Psoas muscle (tissue), 8 donors: ENCODE data around the gene DCTN5. TPM values are rescaled to one million over a fixed set of nuclear protein-coding genes. Genes with fewer than 3 reads are reported as not detected.
"Not testable (repeated sequence)": the region's sequence is repeated elsewhere in the genome, so short reads cannot be mapped to it uniquely, and the experiment has no call there.

Experiments used
- ATAC-seq, 4 donors: fragments of 200-7000 bp; cut with Tn5 transposase; one replicate each; pipeline ENCODE4 v1.9.1; 2020; ENCODE audit warnings: moderate library complexity in 3 of 4, mild to moderate bottlenecking in 2 of 4
- DNase-seq, 2 donors: peaks; one replicate each; pipeline ENCODE4 v3.0.0-alpha.2; 2020
- H3K27ac ChIP-seq: fragments of 200-600 bp; one replicate; pipeline ENCODE4 v1.8.0; 2022
- H3K27me3 ChIP-seq, 3 donors: fragments of 200-600 bp in 1 of 3; one replicate each; pipeline versions ENCODE4 v1.6.1 to v1.8.0; 2013 to 2022; ENCODE audit warnings: low read length in 2 of 3, mild to moderate bottlenecking in 2 of 3, moderate library complexity in 1 of 3; ENCODE audit not compliant: insufficient read depth in 3 of 3
- H3K36me3 ChIP-seq, 2 donors: fragments of 200-600 bp in 1 of 2; one replicate each; pipeline versions ENCODE4 v1.6.1 to v1.8.0; 2013 to 2022; ENCODE audit warnings: low read depth in 1 of 2, mild to moderate bottlenecking in 1 of 2, moderate library complexity in 1 of 2; ENCODE audit not compliant: insufficient read depth in 1 of 2
- H3K4me1 ChIP-seq: fragments of 200-600 bp; one replicate; pipeline ENCODE4 v1.8.0; 2022
- H3K4me3 ChIP-seq: fragments of 200-600 bp; one replicate; pipeline ENCODE4 v1.8.0; 2022; ENCODE audit warnings: mild to moderate bottlenecking
- H3K9me3 ChIP-seq: fragments of 200-600 bp; one replicate; pipeline ENCODE4 v1.8.0; 2022
- WGBS, 3 donors: extraction: QIAGEN DNeasy Blood & Tissue Kit; methylation state at CpG; one replicate each; pipeline versions ENCODE4 v1.1.6 to v1.1.7; 2013; 5-methylcytosine and 5-hydroxymethylcytosine counted together
- intact Hi-C, 2 donors: fragments of 100-400 bp; cut with DNase I; formaldehyde crosslinking; loops; one replicate each; pipeline versions ENCODE4 v1.11.0 to v1.14.2; 2022
- polyA plus RNA-seq, 3 donors: library from polyadenylated mRNA; stranded (reverse); fragments of 200-250 nt; gene quantifications; one replicate each; pipeline ENCODE4 v1.2.3, GENCODE V29; 2013
- total RNA-seq, 4 donors: library from RNA; stranded (reverse); fragmentation: NEBNext Ultra II Directional in 2 of 4; extraction: Animal tissue kit (Norgen Biotek cat#: 25700) in 2 of 4; gene quantifications; one replicate each; pipeline versions ENCODE4 v1.2.1 to v1.2.4, GENCODE V29; 2021 to 2023
- TF ChIP-seq, protein P1 (sequence below): fragments of 200-600 bp; IDR thresholded peaks from one replicate; pipeline ENCODE4 v1.8.0; 2022; ENCODE audit warnings: antibody characterized with exemption
- donor health status: healthy with polysubstance abuse.
- donor health status: DM: no; HTN: no; CAD: no; lungs with moderate emphysema.
- donor health status: Bipolar disorder and iron deficiency.
- donor health status: healthy.
- donor health status: DM: yes; HTN: yes; CAD: no.
- donor health status: DM: no; HTN: no; CAD: no.
- donor health status: DM: no; HTN: no; CAD: no.
- donor health status: DM: yes; HTN: yes; CAD: no.

DCTN5 gene
- total and polyA plus RNA-seq, 7 donors = 17.1 to 47.4 (median 33.2) TPM

DNA sequence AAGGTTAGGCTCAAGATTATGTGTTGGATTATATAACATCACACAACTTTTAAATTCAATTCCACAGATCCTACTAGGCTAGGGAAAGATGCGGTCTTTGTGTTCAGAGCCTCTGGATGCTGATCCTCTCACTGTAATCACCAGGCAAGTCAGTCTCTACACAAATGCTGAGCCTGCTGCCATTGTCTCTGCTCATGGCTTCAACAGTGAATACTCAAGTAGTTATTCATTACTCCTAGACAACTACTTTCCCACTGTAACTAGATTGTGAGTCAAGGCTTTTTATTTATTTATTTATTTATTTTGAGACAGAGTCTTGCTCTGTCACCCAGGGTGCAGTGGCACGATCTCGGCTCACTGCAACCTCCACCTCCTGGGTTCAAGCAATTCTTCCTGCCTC lies 29.3 kb upstream of the DCTN5 start:
- Histone ChIP-seq H3K27me3 (no peaks in the 10 kb centered on the region), H3K4me3 (no peak overlapping the region), H3K4me1 (no peaks in the 10 kb centered on the region), H3K36me3 (peaks cover 3 to 60% of the 10 kb centered on the region in 2 donors), H3K9me3 (no peaks in the 10 kb centered on the region), H3K27ac (no peak overlapping the region)
- ATAC-seq (no peak), DNase-seq (no peak)
- WGBS, 3 donors = 98 to 100% (median 99%) methylated on average over 3 of the region's 3 CpGs
- TF ChIP-seq, protein P1, sequence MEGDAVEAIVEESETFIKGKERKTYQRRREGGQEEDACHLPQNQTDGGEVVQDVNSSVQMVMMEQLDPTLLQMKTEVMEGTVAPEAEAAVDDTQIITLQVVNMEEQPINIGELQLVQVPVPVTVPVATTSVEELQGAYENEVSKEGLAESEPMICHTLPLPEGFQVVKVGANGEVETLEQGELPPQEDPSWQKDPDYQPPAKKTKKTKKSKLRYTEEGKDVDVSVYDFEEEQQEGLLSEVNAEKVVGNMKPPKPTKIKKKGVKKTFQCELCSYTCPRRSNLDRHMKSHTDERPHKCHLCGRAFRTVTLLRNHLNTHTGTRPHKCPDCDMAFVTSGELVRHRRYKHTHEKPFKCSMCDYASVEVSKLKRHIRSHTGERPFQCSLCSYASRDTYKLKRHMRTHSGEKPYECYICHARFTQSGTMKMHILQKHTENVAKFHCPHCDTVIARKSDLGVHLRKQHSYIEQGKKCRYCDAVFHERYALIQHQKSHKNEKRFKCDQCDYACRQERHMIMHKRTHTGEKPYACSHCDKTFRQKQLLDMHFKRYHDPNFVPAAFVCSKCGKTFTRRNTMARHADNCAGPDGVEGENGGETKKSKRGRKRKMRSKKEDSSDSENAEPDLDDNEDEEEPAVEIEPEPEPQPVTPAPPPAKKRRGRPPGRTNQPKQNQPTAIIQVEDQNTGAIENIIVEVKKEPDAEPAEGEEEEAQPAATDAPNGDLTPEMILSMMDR = no peak
- intact Hi-C loops = no loop called here

DNA sequence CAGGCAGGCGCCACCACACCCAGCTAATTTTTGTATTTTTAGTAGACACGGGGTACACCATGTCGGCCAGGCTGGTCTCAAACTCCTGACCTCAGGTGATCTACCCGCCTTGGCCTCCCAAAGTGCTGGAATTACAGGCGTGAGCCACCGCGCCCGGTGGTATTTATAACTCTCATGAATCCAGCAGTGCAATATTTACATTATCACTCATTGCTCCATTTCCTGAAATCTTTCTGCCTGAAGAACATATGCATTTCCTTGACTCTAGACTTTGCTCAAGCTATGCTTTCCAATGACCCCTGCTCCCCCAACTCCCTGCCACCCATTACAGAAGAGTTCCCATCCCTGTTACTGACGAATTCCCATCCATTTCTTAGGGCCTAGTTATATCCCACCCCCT lies 25.5 kb upstream of the DCTN5 start:
- Histone ChIP-seq H3K4me1 (no peaks in the 10 kb centered on the region), H3K36me3 (peaks cover 0 to 91% of the 10 kb centered on the region in 2 donors), H3K27me3 (no peaks in the 10 kb centered on the region), H3K4me3 (no peak overlapping the region), H3K27ac (no peak overlapping the region), H3K9me3 (no peaks in the 10 kb centered on the region)
- DNase-seq (no peak), ATAC-seq (no peak)
- 95 to 97% (median 95%) methylated on average over 9 of the region's 9 CpGs for WGBS, 3 donors
- intact Hi-C loops = no loop called here
- TF ChIP-seq, protein P1 = no peak

DNA sequence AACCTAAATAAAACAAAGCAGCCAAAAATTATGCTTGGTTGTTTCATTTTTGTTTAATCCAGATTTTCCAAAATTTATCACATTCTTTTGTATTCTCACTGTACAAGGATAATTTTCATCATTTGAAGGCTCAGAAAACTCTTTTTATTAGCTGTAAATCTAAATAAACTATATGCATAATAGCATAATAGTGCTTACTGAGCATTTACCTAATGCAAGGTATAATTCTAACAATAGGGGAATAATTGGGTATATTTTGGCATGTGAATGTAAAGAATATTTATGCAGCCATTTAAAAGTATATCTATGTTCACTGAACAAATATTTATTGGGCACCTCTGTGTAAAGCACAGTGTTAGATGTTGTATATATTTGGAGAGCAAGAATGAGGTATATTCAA lies 17.2 kb upstream of the DCTN5 start:
- no peak for DNase-seq
- Histone ChIP-seq H3K4me3 (no peak overlapping the region), H3K36me3 (peaks cover 15 to 88% of the 10 kb centered on the region in 2 donors), H3K27me3 (no peaks in the 10 kb centered on the region), H3K9me3 (no peaks in the 10 kb centered on the region), H3K27ac (no peak overlapping the region), H3K4me1 (no peaks in the 10 kb centered on the region)
- TF ChIP-seq, protein P1 = no peak
- intact Hi-C loops = no loop called here
- ATAC-seq = no peak

DNA sequence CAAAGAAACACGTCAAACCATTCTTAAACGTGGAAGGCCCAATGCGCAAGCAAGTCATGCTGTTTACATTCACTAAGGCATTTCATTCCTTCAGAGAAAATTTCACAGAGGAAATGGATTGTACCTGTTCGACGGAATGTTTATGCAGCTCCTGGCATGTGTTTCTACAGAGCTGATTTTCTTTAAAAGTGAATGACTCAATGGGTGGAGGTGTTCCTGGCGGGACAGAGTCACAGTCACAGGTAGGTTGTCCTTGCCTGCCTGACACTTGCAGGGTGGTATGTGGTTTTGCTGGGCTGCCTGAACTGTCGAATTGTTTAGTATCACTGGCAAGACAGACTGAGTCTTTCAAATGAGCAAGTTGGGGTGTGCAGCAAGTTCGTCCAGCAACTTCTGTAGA lies 11.8 kb upstream of the DCTN5 start:
- Histone ChIP-seq H3K27me3 (no peaks in the 10 kb centered on the region), H3K4me1 (no peaks in the 10 kb centered on the region), H3K36me3 (peaks cover 7 to 71% of the 10 kb centered on the region in 2 donors), H3K9me3 (no peaks in the 10 kb centered on the region), H3K4me3 (no peak overlapping the region), H3K27ac (no peak overlapping the region)
- DNase-seq = no peak
- no peak for ATAC-seq
- TF ChIP-seq, protein P1 = no peak
- intact Hi-C loops = no loop called here
- WGBS, 3 donors = 95 to 97% (median 95%) methylated on average over 8 of the region's 8 CpGs

DNA sequence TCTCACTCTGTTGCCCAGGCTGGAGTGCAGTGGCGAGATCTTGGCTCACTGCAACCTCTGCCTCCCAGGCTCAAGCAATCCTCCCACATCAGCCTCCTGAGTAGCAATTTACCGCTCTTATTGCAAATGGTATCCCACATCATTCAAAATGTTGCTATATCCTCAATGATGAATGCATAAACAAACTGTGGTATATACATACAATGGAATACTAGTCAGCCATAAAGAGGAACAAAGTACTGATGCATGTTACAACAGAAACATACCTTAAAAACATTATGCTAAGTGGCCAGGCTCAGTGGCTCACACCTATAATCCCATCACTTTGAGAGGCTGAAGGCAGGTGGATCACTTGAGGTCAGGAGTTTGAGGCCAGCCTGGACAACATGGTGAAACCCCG lies 9.4 kb upstream of the DCTN5 start:
- H3K9me3 ChIP-seq, intact Hi-C loops, H3K27ac ChIP-seq, H3K4me1 ChIP-seq, ATAC-seq, DNase-seq, H3K27me3 ChIP-seq, H3K4me3 ChIP-seq: not testable (repeated sequence)
- WGBS, 3 donors = 96 to 100% (median 98%) methylated on average over 3 of the region's 3 CpGs
- H3K36me3 ChIP-seq = peaks cover 0 to 76% of the 10 kb centered on the region in 2 donors
